NCI-H187 (cell line): ENCODE data around the gene CCDC33.

Source experiments
- DNase-seq, 2 experiments: peaks; one replicate each; lab custom pipeline; 2025; lab: John Stamatoyannopoulos, UW

The CCDC33 gene

DNA sequence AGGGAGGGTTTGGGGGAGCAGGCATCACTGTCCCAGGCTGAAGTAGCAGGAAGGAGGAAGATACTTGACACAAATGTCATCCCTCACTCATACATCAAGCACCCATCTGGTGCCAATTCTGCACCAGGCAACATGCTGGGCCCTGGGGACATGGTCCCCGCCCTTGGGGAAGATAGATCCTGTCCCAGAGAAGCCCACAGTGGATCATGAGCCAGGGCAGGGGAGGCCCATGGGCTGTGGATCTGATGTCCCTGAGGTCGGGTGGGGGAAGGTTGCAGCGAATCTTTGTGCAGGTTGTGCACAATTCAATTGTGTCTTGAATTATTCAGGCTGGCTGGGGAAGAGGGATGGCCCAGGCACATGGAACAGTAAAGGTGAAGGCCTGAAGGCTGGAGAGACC is 6.4 kb upstream of the CCDC33 start:
- DNase-seq = no peak

- no peak for DNase-seq
Observed at GRCh38 chr15:74231475-74231874, 4.7 kb upstream of the CCDC33 start.

DNA sequence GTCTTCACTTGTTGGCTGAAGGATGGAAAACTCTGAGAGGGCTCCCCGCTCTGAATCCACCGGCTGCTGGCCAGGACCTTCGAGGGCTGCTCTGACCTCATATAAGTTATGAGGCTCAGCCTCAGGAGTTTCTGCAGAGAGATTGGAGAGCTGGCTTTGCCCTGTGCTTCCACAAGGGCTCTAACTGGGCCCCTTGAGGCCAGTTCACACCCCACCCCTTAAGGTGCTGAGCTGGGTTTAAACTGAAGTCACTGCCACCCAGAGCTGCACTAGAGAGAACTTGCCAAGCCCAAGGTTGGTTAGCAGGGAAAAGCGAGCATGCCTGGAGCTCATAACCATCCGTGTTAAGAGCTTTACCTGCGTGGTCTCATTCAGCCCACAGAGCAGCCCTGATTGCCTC is 2.8 kb upstream of the CCDC33 start:
- DNase-seq = no peak

DNA sequence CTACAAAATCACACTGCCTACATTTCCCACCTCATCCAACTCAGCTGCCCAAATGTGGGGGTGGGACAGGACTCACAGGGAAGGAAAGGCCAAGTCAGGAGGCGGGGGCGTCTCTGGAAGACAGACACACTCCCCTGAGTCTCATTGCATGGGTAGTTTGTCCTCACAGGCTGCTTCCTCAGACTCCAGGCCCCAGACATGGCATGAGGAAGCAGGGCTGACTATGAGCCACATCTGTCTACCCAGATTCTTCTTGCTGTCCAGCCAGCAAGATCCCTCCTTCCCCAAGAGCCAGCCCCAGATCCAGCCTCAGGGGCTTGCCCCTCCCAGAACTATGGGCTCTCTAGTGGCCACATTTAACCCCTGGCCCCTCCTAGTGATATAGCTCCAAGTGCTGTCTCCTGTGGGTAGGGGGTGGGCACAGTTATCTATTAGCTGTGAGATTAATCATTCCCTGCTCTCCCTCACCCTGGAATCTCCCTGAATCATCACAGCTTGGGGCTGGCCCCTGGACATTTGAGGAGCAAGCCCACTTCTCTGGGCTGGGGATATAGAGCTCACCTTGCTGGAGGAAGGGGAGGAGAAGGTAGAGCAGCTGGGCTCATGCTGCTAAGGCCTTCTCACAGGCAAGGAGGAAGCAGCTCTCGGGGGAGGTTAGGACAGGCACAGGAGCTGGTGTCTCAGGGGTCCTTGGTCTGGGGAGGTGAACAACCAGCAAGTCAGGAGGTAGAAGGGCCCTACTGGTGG is 2.1 kb upstream of the CCDC33 start:
- DNase-seq = no peak

- no peak for DNase-seq
Observed at GRCh38 chr15:74234598-74234875, 1.6 kb upstream of the CCDC33 start.

GRCh38 chr15:74239051-74239705 is 3.1 kb downstream of the CCDC33 start:
- peak in 1 of 2 experiments; percentile 32 for DNase-seq

- peak; percentile 89 to 93 for DNase-seq
Observed at GRCh38 chr15:74240002-74240568, 4.0 kb downstream of the CCDC33 start.

- no peak for DNase-seq
Observed at GRCh38 chr15:74240897-74241614, 4.9 kb downstream of the CCDC33 start.

GRCh38 chr15:74242441-74243185 is 6.5 kb downstream of the CCDC33 start:
- DNase-seq = no peak

DNA sequence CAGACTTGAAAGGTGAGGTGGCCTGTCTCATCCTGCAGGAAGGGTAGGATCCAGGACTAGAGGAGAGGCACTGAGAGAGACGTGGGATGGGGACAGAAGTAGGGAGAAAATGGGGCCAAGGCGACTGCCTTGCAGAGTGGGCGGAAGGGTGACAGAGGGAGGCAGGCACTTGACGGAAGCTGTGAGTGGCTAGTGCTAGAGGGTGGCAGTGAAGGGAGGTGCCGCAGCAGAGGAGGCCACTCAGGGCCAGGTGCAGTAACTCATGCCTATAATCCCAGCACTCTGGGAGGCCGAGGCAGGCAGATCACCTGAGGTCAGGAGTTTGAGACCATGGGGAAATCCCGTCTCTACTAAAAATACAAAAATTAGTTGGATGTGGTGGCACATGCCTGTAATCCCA is 7.3 kb downstream of the CCDC33 start:
- peak; percentile 46 to 67 for DNase-seq

GRCh38 chr15:74244822-74245341 is 8.8 kb downstream of the CCDC33 start:
- no peak for DNase-seq

- DNase-seq = peak; percentile 94 to 96
Observed at GRCh38 chr15:74245342-74245931, 9.3 kb downstream of the CCDC33 start.

DNA sequence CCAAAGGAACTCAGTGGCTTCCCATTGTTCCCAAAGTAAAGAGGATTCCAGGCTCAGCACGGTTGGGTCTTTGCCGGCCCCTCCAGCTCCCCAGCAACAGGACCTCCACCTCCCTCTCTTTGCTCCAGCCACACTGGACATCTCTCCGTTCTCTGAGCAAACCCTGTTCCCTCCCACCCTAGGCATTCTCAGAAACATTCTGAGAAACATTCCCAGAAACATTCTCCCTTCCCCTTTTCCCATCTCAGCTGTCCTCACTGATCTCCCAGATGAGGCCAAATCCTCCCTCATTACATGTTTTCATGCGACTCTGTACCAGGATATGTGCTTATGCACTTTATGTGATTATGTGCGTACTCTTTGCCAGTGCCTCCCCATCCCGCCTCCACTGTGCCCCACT is 14.1 kb downstream of the CCDC33 start:
- DNase-seq = no peak

DNA sequence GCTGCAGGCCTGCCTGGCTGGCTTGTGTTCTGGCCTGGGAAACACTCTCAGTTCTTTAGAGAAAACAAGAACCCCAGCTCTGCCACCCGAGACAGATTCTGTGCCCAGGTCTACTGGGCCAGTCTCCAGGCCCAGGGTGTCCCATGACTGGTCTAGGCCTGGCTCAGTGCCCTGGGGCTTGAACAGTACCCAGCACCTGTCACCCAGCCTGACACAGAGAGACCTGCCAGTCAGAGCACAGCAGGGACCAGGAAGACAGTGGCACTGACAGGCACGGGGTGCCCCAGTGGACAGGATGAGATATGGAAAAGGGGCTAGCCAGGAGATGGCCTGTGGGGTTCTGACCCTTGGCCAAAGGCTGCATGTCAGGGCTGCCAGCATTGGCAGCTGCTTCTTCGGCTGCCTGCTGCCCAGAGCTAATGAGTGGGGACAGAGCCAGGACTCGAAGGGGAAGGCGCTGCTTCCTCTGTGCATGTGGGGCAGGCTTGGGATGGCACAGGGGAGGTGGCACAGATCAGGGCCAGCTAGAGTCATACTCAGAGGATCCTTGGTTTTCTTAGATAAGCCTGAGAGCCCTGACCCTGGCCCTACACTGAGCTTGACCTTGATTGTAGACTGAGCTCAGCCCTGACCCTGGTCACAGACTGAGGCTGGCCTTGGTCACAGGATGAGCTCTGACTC is 15.1 kb downstream of the CCDC33 start:
- no peak for DNase-seq

DNA sequence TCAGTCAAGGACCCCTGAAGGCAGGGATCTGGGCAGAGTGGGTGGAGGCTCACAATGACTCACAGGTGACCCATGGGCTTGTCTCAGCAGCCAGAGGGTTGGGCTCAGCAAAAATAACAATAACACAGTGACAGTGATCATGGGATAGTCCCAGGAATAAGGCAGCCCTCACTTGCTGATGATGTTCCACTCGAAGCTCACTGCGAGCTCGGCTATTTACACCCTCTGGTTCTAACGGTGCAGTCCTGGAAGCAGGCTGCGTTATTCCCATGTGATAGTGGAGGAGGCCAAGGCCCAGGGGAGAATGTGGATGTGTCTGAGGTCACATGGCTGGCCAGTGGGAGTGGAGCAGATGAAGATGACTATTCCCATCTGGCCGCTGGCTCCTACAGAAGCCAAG is 16.2 kb downstream of the CCDC33 start:
- DNase-seq = no peak

DNA sequence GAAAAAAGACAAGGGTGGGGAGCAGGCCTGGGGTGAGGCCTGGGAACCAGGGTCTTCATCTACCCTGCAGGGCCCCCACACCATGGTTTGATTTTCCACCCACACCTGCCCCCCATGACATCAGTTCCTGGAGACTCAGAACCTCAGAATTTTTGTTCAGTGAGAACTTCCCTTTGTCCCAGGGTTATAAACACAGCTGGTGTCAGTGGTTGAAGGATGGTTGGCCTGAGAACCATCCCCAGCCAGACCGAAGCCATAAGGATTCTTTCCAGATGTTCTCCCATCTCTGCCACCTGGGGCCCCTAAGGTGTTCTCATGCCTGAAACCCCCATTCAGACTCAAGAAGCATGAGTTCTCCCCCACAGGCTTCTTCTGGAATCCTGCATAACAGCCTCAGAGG is 16.6 kb downstream of the CCDC33 start:
- DNase-seq = no peak

- DNase-seq = no peak
Observed at GRCh38 chr15:74253211-74253921, 17.2 kb downstream of the CCDC33 start.

DNA sequence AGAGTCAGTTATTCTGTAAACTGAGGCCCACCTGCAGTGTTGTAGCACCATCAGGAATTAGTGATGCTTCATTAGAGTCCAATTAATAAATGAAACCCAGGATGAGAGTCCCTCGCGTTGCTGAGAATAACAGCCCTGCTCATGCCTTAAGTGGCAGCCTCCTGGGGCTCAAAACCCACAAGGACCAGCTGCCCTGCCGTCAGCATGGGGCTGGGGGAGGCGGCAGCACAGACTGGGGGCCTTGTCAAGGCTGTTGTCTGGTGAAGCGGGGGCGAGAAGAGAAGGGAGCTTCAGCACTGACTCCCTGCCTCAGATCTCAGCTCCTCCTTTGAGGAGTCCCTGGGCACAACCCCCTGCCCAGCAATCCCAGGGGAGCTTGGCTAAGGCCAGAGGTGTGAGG is 21.0 kb downstream of the CCDC33 start:
- DNase-seq = no peak

DNA sequence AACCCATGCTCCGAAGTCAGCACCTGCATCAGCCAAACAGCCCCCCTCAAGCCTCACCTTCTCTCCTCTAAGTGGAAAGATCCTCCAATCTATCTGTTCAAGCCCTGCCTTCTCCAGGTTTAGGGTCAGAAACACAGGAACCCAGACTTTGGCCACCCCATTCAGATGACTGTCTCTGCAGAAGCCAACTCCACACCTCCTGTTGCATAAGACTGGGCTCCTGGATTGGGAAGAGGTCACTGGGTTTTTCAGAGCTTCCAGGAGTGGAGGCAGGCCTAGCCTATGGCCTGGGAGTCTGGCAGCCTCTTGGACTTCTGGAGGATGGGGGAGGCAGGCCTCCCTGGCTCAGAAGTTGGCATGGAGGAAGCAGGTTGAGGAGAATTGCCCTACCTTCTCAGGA is 21.5 kb downstream of the CCDC33 start:
- no peak for DNase-seq
